PFSK-1 (cell line): Measurements from ENCODE around the gene RBM20.

Experiments used
- FOXP2 ChIP-seq: optimal IDR thresholded peaks from 2 replicates; pipeline ENCODE3; 2011; ENCODE audit warnings: borderline replicate concordance, control low read depth, inconsistent platforms; ENCODE audit not compliant: insufficient read depth; ENCODE audit errors: extremely low read length, extremely low read depth
- POLR2AphosphoS5 ChIP-seq: IDR thresholded peaks from 2 replicates; pipeline ENCODE4 v1.6.1; 2012; ENCODE audit warnings: low read depth, mild to moderate bottlenecking, control low read depth, low read length, moderate library complexity
- REST ChIP-seq, 2 experiments: IDR thresholded peaks; 2 replicates each; pipeline versions ENCODE4 v1.6.1 to v1.8.0; 2011 to 2012; ENCODE audit warnings: low read depth in 2 of 2, low read length in 2 of 2, control low read depth in 1 of 2, inconsistent platforms in 1 of 2, mild to moderate bottlenecking in 1 of 2, moderate library complexity in 1 of 2; ENCODE audit not compliant: insufficient read depth in 1 of 2
- SIN3A ChIP-seq: IDR thresholded peaks from 2 replicates; pipeline ENCODE4 v1.6.1; 2012; ENCODE audit warnings: mild to moderate bottlenecking, low read length, moderate library complexity, borderline replicate concordance; ENCODE audit not compliant: insufficient read depth
- TAF1 ChIP-seq: IDR thresholded peaks from 2 replicates; pipeline ENCODE4 v1.6.1; 2012; ENCODE audit warnings: low read length, control low read depth, borderline replicate concordance; ENCODE audit not compliant: insufficient read depth

GRCh38 chr10:110696436-110696835 lies 52.3 kb downstream of the RBM20 start:
- TF ChIP-seq TAF1, result no peak
- no peak for TF ChIP-seq POLR2AphosphoS5
- TF ChIP-seq REST (IDR thresholded peaks at IDR 0.05; ENCODE audit: insufficient read depth in 1 of 2, low read depth in 2 of 2, low read length in 2 of 2), result no peak
- TF ChIP-seq SIN3A, result no peak
- no peak for TF ChIP-seq FOXP2
